Activated T-helper 2 cell treated with anti-CD3 and anti-CD28 coated beads, Interferon-gamma antibody, Interleukin-2, Interleukin-4, amounts not matched to agents 10 μg/mL and 5 μg/mL and 100 μg/mL, durations not matched to agents 14 hours and 24 hours and 36 hours (primary cell): ENCODE measurements around the gene CDCP2. TPM values are rescaled to one million over a fixed set of nuclear protein-coding genes. Genes with fewer than 3 reads are reported as not detected.

Experiments used
- total RNA-seq: library from RNA; stranded (reverse); gene quantifications from 2 replicates; pipeline ENCODE4 v1.2.3, GENCODE V29; 2022

CDCP2 gene
- total RNA-seq, 1 donor from 2014 or later = not detected

Other genes with a start within 250 kb of the CDCP2 start
- gene IFT25, start 207.3 kb downstream of the CDCP2 start, total RNA-seq = 52.9 and 54.3 TPM in 2 replicates
- 32.4 and 34.9 TPM in 2 replicates for gene LRRC42, start 206.7 kb downstream of the CDCP2 start, total RNA-seq
- gene LDLRAD1, start 134.8 kb downstream of the CDCP2 start, total RNA-seq = not detected in 2 replicates
- gene TMEM59, start 99.8 kb downstream of the CDCP2 start, total RNA-seq = 128 and 133 TPM in 2 replicates
- 12.8 and 13.2 TPM in 2 replicates for gene TCEANC2, start 99.4 kb downstream of the CDCP2 start, total RNA-seq
- gene CYB5RL, start 47.0 kb upstream of the CDCP2 start, total RNA-seq = 10.2 and 12.2 TPM in 2 replicates
- gene MRPL37, start 47.2 kb upstream of the CDCP2 start, total RNA-seq = 130 and 134 TPM in 2 replicates